Adrenal gland (tissue), 12 donors: ENCODE results near the gene ADM2. TPM values are rescaled to one million over a fixed set of nuclear protein-coding genes. Genes with fewer than 3 reads are reported as not detected.

Source experiments
- DNase-seq, 7 donors: peaks; one replicate each; pipeline ENCODE4 v3.0.0-alpha.2; 2019 to 2020
- H3K27ac ChIP-seq, 5 donors: fragments of 200-600 bp; sonication (generic) in 4 of 5; 1 replicate in 3 of 5; 2 replicates in 2 of 5; pipeline versions ENCODE4 v1.5.1 to v1.8.0; 2016 to 2020; ENCODE audit warnings: mild to moderate bottlenecking in 1 of 5
- H3K27me3 ChIP-seq: fragments of 200-600 bp; 2 replicates; pipeline ENCODE4 v1.8.0; 2021
- H3K36me3 ChIP-seq, 2 donors: fragments of 200-600 bp; replicated peaks in 1 of 2; 1 replicate in 1 of 2; 2 replicates in 1 of 2; pipeline versions ENCODE4 v1.5.1 to v1.8.0; 2018 to 2022
- H3K4me1 ChIP-seq, 2 donors: fragments of 200-600 bp; replicated peaks in 1 of 2; 1 replicate in 1 of 2; 2 replicates in 1 of 2; pipeline versions ENCODE4 v1.5.1 to v1.8.0; 2018 to 2021
- H3K4me3 ChIP-seq, 4 donors: fragments of 200-600 bp; sonication (generic) in 3 of 4; one replicate each; pipeline ENCODE4 v1.5.1; 2016 to 2018
- H3K9me3 ChIP-seq, 3 donors: fragments of 200-600 bp; sonication (generic) in 1 of 3; replicated peaks in 1 of 3; 1 replicate in 2 of 3; 2 replicates in 1 of 3; pipeline versions ENCODE4 v1.5.1 to v1.8.0; 2016 to 2021
- POLR2A ChIP-seq, 2 donors: fragments of 450-650 bp; IDR thresholded peaks; one replicate each; pipeline ENCODE4 v1.6.1; 2017; ENCODE audit warnings: antibody characterized with exemption in 2 of 2, mild to moderate bottlenecking in 2 of 2, moderate library complexity in 1 of 2
- WGBS, 4 donors: extraction: QIAGEN DNeasy Blood & Tissue Kit in 2 of 4; methylation state at CpG; one replicate each; pipeline versions ENCODE4 v1.1.5 to v1.1.7; 2013 to 2017; 5-methylcytosine and 5-hydroxymethylcytosine counted together
- intact Hi-C, 2 donors: fragments of 100-400 bp; cut with DNase I; formaldehyde crosslinking; loops; one replicate each; pipeline versions ENCODE4 v1.14.1 to v1.15.0; 2022 to 2023
- polyA plus RNA-seq, 3 donors: library from polyadenylated mRNA; stranded (reverse); fragments of 200-250 nt in 2 of 3; fragments of 350-450 nt in 1 of 3; fragmentation: Illumina TruSeq in 1 of 3; extraction: RNeasy Lipid Tissue Mini Kit (QIAGEN cat#74804) in 1 of 3; gene quantifications; one replicate each; pipeline ENCODE4 v1.2.3, GENCODE V29; 2013 to 2014
- total RNA-seq, 9 donors: library from RNA; depleted of rRNA in 4 of 9; stranded (reverse); fragments of >200 nt in 4 of 9; fragments of 120-200 nt in 1 of 9; fragmentation: NEBNext Ultra II Directional in 1 of 9; extraction: Animal tissue kit (Norgen Biotek cat#: 25700) in 1 of 9; gene quantifications; one replicate each; pipeline versions ENCODE4 v1.1.0 to v1.2.4, GENCODE V29; 2013 to 2023
- TF ChIP-seq, protein P1 (sequence below), 6 experiments: fragments of 450-650 bp in 4 of 6; fragments of 200-600 bp in 2 of 6; sonication (generic) in 1 of 6; IDR thresholded peaks; 1 replicate in 5 of 6; 2 replicates in 1 of 6; pipeline versions ENCODE4 v1.5.1 to v1.8.0; 2016 to 2021; ENCODE audit warnings: antibody characterized with exemption in 6 of 6, mild to moderate bottlenecking in 2 of 6, moderate library complexity in 1 of 6
- donor health status: healthy with polysubstance abuse.
- donor health status: Bipolar disorder and iron deficiency.
- donor health status: DM: yes; HTN: yes; CAD: no.
- donor health status: DM: no; HTN: no; CAD: no.
- donor health status: DM: no; HTN: no; CAD: no.
- donor health status: DM: yes; HTN: yes; CAD: no.

ADM2 gene
- total and polyA plus RNA-seq, 12 donors: 0.07 to 0.54 (median 0.25) TPM; not detected in 5

DNA sequence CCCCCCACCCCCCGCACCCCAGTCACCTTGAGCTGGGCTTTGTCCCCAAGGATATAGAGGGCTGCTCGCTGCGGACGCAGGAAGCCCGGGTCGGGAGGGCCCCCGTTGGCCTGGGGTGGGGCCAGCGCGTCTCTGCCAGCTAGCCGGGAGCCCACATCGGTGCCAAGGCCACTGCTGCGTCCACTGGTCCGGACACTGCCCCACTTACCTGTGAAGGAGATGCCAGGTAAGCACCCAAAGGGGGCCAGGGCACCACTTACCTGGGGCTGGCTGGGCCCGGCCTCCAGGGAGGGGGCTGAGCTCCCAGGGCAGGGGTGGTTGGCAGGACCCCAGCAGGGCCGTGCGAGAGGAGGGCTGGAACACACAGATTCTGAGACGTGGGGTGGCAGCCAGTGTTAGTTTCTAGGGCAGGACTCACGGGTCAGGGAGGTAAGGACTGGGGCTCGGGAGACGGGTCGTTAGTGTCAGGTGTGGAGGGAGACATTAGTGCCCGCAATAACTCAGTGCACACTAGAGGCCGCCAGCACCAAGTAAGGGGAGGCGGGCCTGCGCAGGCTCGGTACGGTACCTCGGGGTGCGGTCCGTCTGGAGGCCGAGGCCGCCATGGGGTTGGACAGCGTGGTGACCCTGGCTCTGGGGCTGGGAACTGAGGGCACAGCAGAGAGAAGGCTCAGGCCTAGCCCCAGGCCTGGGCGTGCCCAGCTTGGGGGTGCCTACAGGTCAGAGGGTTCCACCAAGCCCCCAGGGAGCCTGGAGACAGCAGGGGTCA is 24.7 kb upstream of the ADM2 start:
- TF ChIP-seq POLR2A (IDR thresholded peaks at IDR 0.05): no peak
- TF ChIP-seq, protein P1, sequence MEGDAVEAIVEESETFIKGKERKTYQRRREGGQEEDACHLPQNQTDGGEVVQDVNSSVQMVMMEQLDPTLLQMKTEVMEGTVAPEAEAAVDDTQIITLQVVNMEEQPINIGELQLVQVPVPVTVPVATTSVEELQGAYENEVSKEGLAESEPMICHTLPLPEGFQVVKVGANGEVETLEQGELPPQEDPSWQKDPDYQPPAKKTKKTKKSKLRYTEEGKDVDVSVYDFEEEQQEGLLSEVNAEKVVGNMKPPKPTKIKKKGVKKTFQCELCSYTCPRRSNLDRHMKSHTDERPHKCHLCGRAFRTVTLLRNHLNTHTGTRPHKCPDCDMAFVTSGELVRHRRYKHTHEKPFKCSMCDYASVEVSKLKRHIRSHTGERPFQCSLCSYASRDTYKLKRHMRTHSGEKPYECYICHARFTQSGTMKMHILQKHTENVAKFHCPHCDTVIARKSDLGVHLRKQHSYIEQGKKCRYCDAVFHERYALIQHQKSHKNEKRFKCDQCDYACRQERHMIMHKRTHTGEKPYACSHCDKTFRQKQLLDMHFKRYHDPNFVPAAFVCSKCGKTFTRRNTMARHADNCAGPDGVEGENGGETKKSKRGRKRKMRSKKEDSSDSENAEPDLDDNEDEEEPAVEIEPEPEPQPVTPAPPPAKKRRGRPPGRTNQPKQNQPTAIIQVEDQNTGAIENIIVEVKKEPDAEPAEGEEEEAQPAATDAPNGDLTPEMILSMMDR (IDR thresholded peaks at IDR 0.05): no peak
- Histone ChIP-seq H3K27me3 (no peaks in the 10 kb centered on the region), H3K36me3 (peaks cover 0 to 76% of the 10 kb centered on the region in 2 donors), H3K27ac (no peak overlapping the region), H3K4me1 (no peaks in the 10 kb centered on the region), H3K9me3 (no peaks in the 10 kb centered on the region), H3K4me3 (no peak overlapping the region)
- intact Hi-C loops: no loop called here
- 65 to 85% (median 82%) methylated on average over 17 to 34 of the region's 34 CpGs for WGBS, 4 donors
- peak in 1 of 7 donors; percentile 21 for DNase-seq

DNA sequence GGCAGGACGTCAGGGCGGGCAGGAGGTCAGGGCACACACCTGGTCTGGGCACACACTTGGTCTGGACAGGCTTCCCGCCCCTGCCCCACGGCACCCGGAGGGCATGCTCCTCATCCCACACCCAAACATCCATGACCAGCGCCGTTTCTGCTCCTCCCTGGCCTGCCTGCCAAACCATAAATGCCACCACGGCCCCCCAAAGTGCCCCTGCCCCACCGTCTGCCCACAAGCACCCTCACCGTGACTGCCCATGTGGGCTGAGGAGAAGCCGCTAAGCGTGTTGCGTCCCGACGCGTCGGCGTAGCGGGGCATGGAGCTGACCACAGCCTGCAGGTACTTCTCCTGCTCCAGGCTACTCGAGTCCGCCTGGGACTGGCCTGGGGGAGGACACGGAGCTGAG is 22.3 kb upstream of the ADM2 start:
- 87 to 96% (median 92%) methylated on average over 10 to 22 of the region's 22 CpGs for WGBS, 4 donors
- Histone ChIP-seq H3K4me3 (no peak overlapping the region), H3K36me3 (peaks cover 0 to 95% of the 10 kb centered on the region in 2 donors), H3K9me3 (no peaks in the 10 kb centered on the region), H3K27me3 (no peaks in the 10 kb centered on the region), H3K27ac (no peak overlapping the region), H3K4me1 (no peaks in the 10 kb centered on the region)
- intact Hi-C loops: no loop called here
- no peak for DNase-seq
- TF ChIP-seq POLR2A (IDR thresholded peaks at IDR 0.05): no peak
- TF ChIP-seq, protein P1 (IDR thresholded peaks at IDR 0.05): no peak

DNA sequence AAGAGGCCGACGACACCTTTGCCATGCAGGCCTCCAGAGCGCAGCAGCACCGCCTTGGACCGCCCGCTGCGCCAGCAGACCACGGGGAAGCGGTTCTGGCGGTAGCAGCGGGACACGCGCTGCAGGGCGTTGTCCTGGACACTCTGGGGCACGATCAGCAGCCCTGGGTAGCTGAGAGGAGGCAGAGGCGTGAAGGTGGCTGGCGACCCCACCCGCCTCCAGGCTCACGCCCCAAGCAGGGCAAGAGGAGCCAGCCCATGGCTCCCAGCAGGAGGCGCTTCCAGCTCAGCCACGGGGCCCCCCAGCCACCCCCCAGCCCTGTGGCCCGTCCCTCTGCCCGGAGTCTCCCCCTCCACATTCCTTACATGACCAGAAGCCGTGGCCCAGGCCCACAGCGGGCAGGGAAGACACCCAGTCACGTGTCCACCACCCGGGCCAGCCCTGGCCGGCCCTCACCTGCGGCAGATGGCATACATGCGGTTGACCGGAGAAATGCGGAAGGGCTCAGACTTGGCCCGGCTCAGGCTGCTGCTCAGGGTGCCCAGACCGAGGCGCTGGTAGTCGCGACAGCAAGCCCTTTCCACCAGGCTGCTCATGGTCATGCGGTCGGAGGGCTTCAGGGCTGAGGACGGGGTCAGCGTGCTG is 21.7 kb upstream of the ADM2 start:
- no peaks in the 10 kb centered on the region for H3K27me3 ChIP-seq
- H3K9me3 ChIP-seq: no peaks in the 10 kb centered on the region
- 91 to 98% (median 95%) methylated on average over 16 to 41 of the region's 41 CpGs for WGBS, 4 donors
- no peak overlapping the region for H3K27ac ChIP-seq
- H3K4me1 ChIP-seq: no peaks in the 10 kb centered on the region
- H3K4me3 ChIP-seq: no peak overlapping the region
- H3K36me3 ChIP-seq: peaks cover 0 to 95% of the 10 kb centered on the region in 2 donors
- intact Hi-C loops: no loop called here
- no peak for DNase-seq
- TF ChIP-seq, protein P1 (IDR thresholded peaks at IDR 0.05): no peak
- no peak for TF ChIP-seq POLR2A (IDR thresholded peaks at IDR 0.05)

GRCh38 chr22:50460938-50461337 is 20.4 kb upstream of the ADM2 start:
- WGBS, 4 donors: 94 to 98% (median 97%) methylated on average over 14 to 17 of the region's 17 CpGs
- H3K27ac ChIP-seq: no peak overlapping the region
- intact Hi-C loops: no loop called here
- no peaks in the 10 kb centered on the region for H3K9me3 ChIP-seq
- H3K27me3 ChIP-seq: no peaks in the 10 kb centered on the region
- DNase-seq: no peak
- no peaks in the 10 kb centered on the region for H3K4me1 ChIP-seq
- H3K36me3 ChIP-seq: peaks cover 0 to 95% of the 10 kb centered on the region in 2 donors
- TF ChIP-seq POLR2A (IDR thresholded peaks at IDR 0.05): no peak
- TF ChIP-seq, protein P1 (IDR thresholded peaks at IDR 0.05): no peak
- no peak overlapping the region for H3K4me3 ChIP-seq
